Gastroesophageal sphincter (tissue), 3 donors: Measurements from ENCODE around the gene DHRS7C.

Experiments used
- CTCF ChIP-seq, 4 experiments: fragments of 200-600 bp in 2 of 4; fragments of 450-650 bp in 2 of 4; sonication (generic) in 1 of 4; IDR thresholded peaks; one replicate each; pipeline ENCODE4 v1.5.1; 2017 to 2019; ENCODE audit warnings: antibody characterized with exemption in 4 of 4, mild to moderate bottlenecking in 2 of 4, moderate library complexity in 2 of 4
- EP300 ChIP-seq: sonication (generic); formaldehyde crosslinking; IDR thresholded peaks from one replicate; pipeline ENCODE4 v1.6.1; 2017; ENCODE audit warnings: antibody characterized with exemption, mild to moderate bottlenecking
- POLR2A ChIP-seq, 2 donors: fragments of 450-650 bp; IDR thresholded peaks; one replicate each; pipeline ENCODE4 v1.6.1; 2017; ENCODE audit warnings: antibody characterized with exemption in 2 of 2, mild to moderate bottlenecking in 2 of 2, moderate library complexity in 1 of 2
- POLR2AphosphoS5 ChIP-seq: sonication (generic); formaldehyde crosslinking; IDR thresholded peaks from one replicate; pipeline ENCODE4 v1.6.1; 2017; ENCODE audit warnings: antibody characterized with exemption

GRCh38 chr17:9833922-9834321, 42.5 kb upstream of the DHRS7C start:
- TF ChIP-seq CTCF (IDR thresholded peaks at IDR 0.05) (no peak), EP300 (no peak), POLR2AphosphoS5 (no peak), POLR2A (IDR thresholded peaks at IDR 0.05) (no peak)
